K562 (cell line): ENCODE measurements around the gene SOAT2. TPM values are rescaled to one million over a fixed set of nuclear protein-coding genes. Genes with fewer than 3 reads are reported as not detected.

Experiments used
- ATAC-seq: fragments of 200-7000 bp; cut with Tn5 transposase; 3 replicates; pipeline ENCODE4 v1.9.1; 2020; ENCODE audit warnings: moderate library complexity
- BruUV-seq: library from RNA; stranded (reverse); fragments of 400-500 nt; replicated peaks from 2 replicates; lab custom pipeline; 2021; lab: Mats Ljungman, UMichigan
- CTCF ChIA-PET: fragments of 300-600 bp; formaldehyde crosslinking; extraction: SDS; loops from one replicate; lab custom pipeline; 2021; ENCODE audit warnings: low intra/inter-chr PET ratio; lab: Yijun Ruan, JAX
- POLR2A ChIA-PET: fragments of 300-600, 350-650 bp; sonication (Branson Sonifier 250); formaldehyde crosslinking; extraction: SDS; loops from one replicate; lab custom pipeline; 2021; ENCODE audit warnings: antibody characterized with exemption, inconsistent platforms; lab: Yijun Ruan, JAX
- DNase-seq, 4 experiments: peaks; one replicate each; pipeline versions ENCODE4 v3.0.0 to v3.0.0-alpha.2; 2011 to 2018; ENCODE audit warnings: low spot score in 3 of 4, mixed read lengths in 3 of 4; ENCODE audit errors: extremely low read depth in 1 of 4
- FAIRE-seq: peaks from 2 replicates; lab custom pipeline; 2011; peaks lifted over from hg19 to GRCh38; lab: Jason Lieb, UNC
- H2AFZ ChIP-seq: 2 replicates; pipeline ENCODE4 v1.6.0; 2011; ENCODE audit warnings: low read depth, low read length, control low read depth, inconsistent platforms
- H3K27ac ChIP-seq: fragments of 200-600 bp; 3 replicates; pipeline ENCODE4 v1.8.0; 2011; ENCODE audit warnings: low read depth, mild to moderate bottlenecking, control low read depth, inconsistent platforms, low read length, moderate library complexity, mixed read lengths; ENCODE audit errors: extremely low read depth
- H3K27me3 ChIP-seq, 2 experiments: fragments of 300-600 bp in 1 of 2; 2 replicates in 1 of 2; 3 replicates in 1 of 2; pipeline versions ENCODE4 v1.6.0 to v1.8.0; 2011; ENCODE audit warnings: inconsistent platforms in 2 of 2, low read length in 2 of 2, mild to moderate bottlenecking in 1 of 2, mixed read lengths in 1 of 2, moderate library complexity in 1 of 2; ENCODE audit not compliant: control insufficient read depth in 2 of 2, insufficient read depth in 2 of 2
- H3K36me3 ChIP-seq: fragments of 300-600 bp; 3 replicates; pipeline ENCODE4 v1.8.0; 2011; ENCODE audit warnings: mild to moderate bottlenecking, low read length, inconsistent platforms; ENCODE audit not compliant: control insufficient read depth, insufficient read depth
- H3K4me1 ChIP-seq, 2 experiments: fragments of 200-600 bp in 1 of 2; replicated peaks in 1 of 2; 2 replicates in 1 of 2; 3 replicates in 1 of 2; pipeline versions ENCODE4 v1.5.1 to v1.8.0; 2011; ENCODE audit warnings: inconsistent platforms in 2 of 2, low read length in 2 of 2, mild to moderate bottlenecking in 1 of 2, mixed read lengths in 1 of 2, moderate library complexity in 1 of 2; ENCODE audit not compliant: control insufficient read depth in 2 of 2, insufficient read depth in 2 of 2
- H3K4me2 ChIP-seq: 2 replicates; pipeline ENCODE4 v1.6.1; 2011; ENCODE audit warnings: low read length, control low read depth, inconsistent platforms, mixed read lengths; ENCODE audit not compliant: insufficient read depth
- H3K4me3 ChIP-seq: fragments of 200-600 bp; sonication (generic), shearing (Covaris generic); 2 replicates; pipeline ENCODE4 v1.5.1; 2016; ENCODE audit warnings: control low read depth, inconsistent platforms
- H3K79me2 ChIP-seq: fragments of 200-600 bp; 3 replicates; pipeline ENCODE4 v1.8.0; 2011; ENCODE audit warnings: low read length, inconsistent platforms; ENCODE audit not compliant: control insufficient read depth, insufficient read depth
- H3K9ac ChIP-seq, 2 experiments: 2 replicates each; pipeline versions ENCODE4 v1.6.0 to v1.6.1; 2011; ENCODE audit warnings: low read depth in 2 of 2, low read length in 2 of 2, control low read depth in 1 of 2, inconsistent platforms in 1 of 2, mild to moderate bottlenecking in 1 of 2, mixed read lengths in 1 of 2; ENCODE audit not compliant: insufficient read depth in 1 of 2
- H3K9me1 ChIP-seq: one replicate; pipeline ENCODE4 v1.6.0; 2011; ENCODE audit warnings: inconsistent platforms, mild to moderate bottlenecking, low read length, moderate library complexity; ENCODE audit not compliant: control insufficient read depth, insufficient read depth
- H3K9me3 ChIP-seq: replicated peaks from 2 replicates; pipeline ENCODE4 v1.5.1; 2011; ENCODE audit warnings: low read depth, low read length, inconsistent platforms; ENCODE audit not compliant: control insufficient read depth, insufficient read depth
- H4K20me1 ChIP-seq: replicated peaks from 2 replicates; pipeline ENCODE4 v1.6.1; 2011; ENCODE audit warnings: low read length, inconsistent platforms, mixed read lengths; ENCODE audit not compliant: control insufficient read depth, insufficient read depth
- ADNP ChIP-seq: fragments of 200-800 bp; sonication (Bioruptor generic); IDR thresholded peaks from 2 replicates; pipeline ENCODE4 v1.6.1; 2016; ENCODE audit warnings: missing genetic modification characterization, missing compliant biosample characterization
- BRD9 ChIP-seq: fragments of 450-650 bp; IDR thresholded peaks from 2 replicates; pipeline ENCODE4 v1.6.1; 2018; ENCODE audit warnings: low read depth; ENCODE audit not compliant: partially characterized antibody
- CBX1 ChIP-seq: sonication (generic); IDR thresholded peaks from 2 replicates; pipeline ENCODE4 v1.6.1; 2016; ENCODE audit warnings: antibody characterized with exemption, low read depth, mild to moderate bottlenecking
- CREB3L1 ChIP-seq: fragments of 450-650 bp; IDR thresholded peaks from 2 replicates; pipeline ENCODE4 v1.6.1; 2014; ENCODE audit warnings: low read depth, mild to moderate bottlenecking, moderate library complexity, borderline replicate concordance
- ESRRA ChIP-seq: fragments of 450-650 bp; IDR thresholded peaks from 2 replicates; pipeline ENCODE4 v1.6.1; 2014; ENCODE audit warnings: low read depth, mild to moderate bottlenecking, moderate library complexity, borderline replicate concordance
- ETV1 ChIP-seq: fragments of 450-650 bp; conservative IDR thresholded peaks from 2 replicates; pipeline ENCODE4 v1.6.1; 2016; ENCODE audit warnings: missing genetic modification characterization, control low read depth, low read depth, missing compliant biosample characterization
- KAT8 ChIP-seq: fragments of 450-650 bp; IDR thresholded peaks from 2 replicates; pipeline ENCODE4 v1.6.1; 2016; ENCODE audit warnings: low read depth, mild to moderate bottlenecking
- MEF2D ChIP-seq: conservative IDR thresholded peaks from 2 replicates; pipeline ENCODE4 v1.6.1; 2016; ENCODE audit warnings: low read depth, missing genetic modification characterization, missing compliant biosample characterization
- MTF1 ChIP-seq: fragments of 250-450 bp; sonication (Bioruptor Pico); IDR thresholded peaks from 2 replicates; pipeline ENCODE4 v1.9.0; 2021; ENCODE audit warnings: moderate library complexity, mild to moderate bottlenecking, inconsistent platforms, borderline replicate concordance
- NR2F6 ChIP-seq: fragments of 450-650 bp; formaldehyde crosslinking; IDR thresholded peaks from 2 replicates; pipeline ENCODE4 v1.4.0; 2020; ENCODE audit warnings: mild to moderate bottlenecking
- RFX5 ChIP-seq: IDR thresholded peaks from 2 replicates; pipeline ENCODE4 v1.6.1; 2011; ENCODE audit warnings: low read depth, mild to moderate bottlenecking, improper control_type of control experiment, low read length
- SMARCA5 ChIP-seq: fragments of 450-650 bp; IDR thresholded peaks from 2 replicates; pipeline ENCODE4 v1.6.1; 2016
- THRB ChIP-seq: fragments of 450-650 bp; formaldehyde crosslinking; conservative IDR thresholded peaks from 2 replicates; pipeline ENCODE4 v1.4.0; 2022; ENCODE audit warnings: mild to moderate bottlenecking, missing genetic modification characterization
- ZMIZ1 ChIP-seq, 2 experiments: fragments of 150-350 bp in 1 of 2; IDR thresholded peaks; 2 replicates each; pipeline ENCODE4 v1.6.1; 2012 to 2016; ENCODE audit warnings: low read depth in 2 of 2, low read length in 2 of 2, mild to moderate bottlenecking in 1 of 2, moderate library complexity in 1 of 2
- ZNF282 ChIP-seq: sonication (generic); formaldehyde crosslinking; IDR thresholded peaks from 2 replicates; pipeline ENCODE4 v1.8.1; 2023; ENCODE audit warnings: missing genetic modification reagents
- WGBS: fragments of 100-300 bp; shearing (Covaris generic); methylation state at CpG from one replicate; pipeline ENCODE4 v1.1.6; 2016; ENCODE audit warnings: low coverage, mixed read lengths; ENCODE audit not compliant: insufficient coverage; ENCODE audit errors: missing lambda C conversion rate; 5-methylcytosine and 5-hydroxymethylcytosine counted together
- in situ Hi-C: fragments of 300-500 bp; cut with MboI; formaldehyde crosslinking; loops from 4 replicates; pipeline ENCODE4 v1.15.0; 2018; ENCODE audit warnings: inconsistent platforms, mixed read lengths
- intact Hi-C: fragments of 100-400 bp; cut with micrococcal nuclease; formaldehyde crosslinking; loops from 2 replicates; pipeline ENCODE4 v1.14.2; 2022
- polyA plus RNA-seq, 8 experiments: library from polyadenylated mRNA; depleted of rRNA in 4 of 8; stranded (reverse) in 5 of 8; unstranded in 3 of 8; fragments of >200 nt; fragmentation: Nextera tagmentation in 2 of 8; fragmentation: Illumina TruSeq in 1 of 8; extraction: Ambion mirVana in 2 of 8; extraction: Trizol in 1 of 8; gene quantifications; 2 replicates each; pipeline versions ENCODE4 v1.2.1 to v1.2.3, GENCODE V29; 2011 to 2014; ENCODE audit warnings: inconsistent platforms in 1 of 8, missing spikeins in 1 of 8
- total RNA-seq, 7 experiments: library from RNA; depleted of rRNA in 6 of 7; stranded (reverse); fragments of >200 nt in 6 of 7; fragmentation: Illumina TruSeq in 2 of 7; extraction: Trizol in 2 of 7; gene quantifications; 2 replicates each; pipeline versions ENCODE4 v1.2.1 to v1.2.3, GENCODE V29; 2011 to 2021; ENCODE audit warnings: low replicate concordance in 1 of 7

SOAT2 gene
- total and polyA plus RNA-seq, 9 of the 15 experiments (the other 6 are each of a cell fraction or from before 2014, with no cell fraction given), result 0.04 TPM; not detected in 8

- Histone ChIP-seq H3K9me3 (no peaks in the 10 kb centered on the region), H3K4me2 (no peak overlapping the region), H3K27me3 (no peaks in the 10 kb centered on the region), H3K4me3 (no peak overlapping the region), H2AFZ (peak overlapping the region; percentile 59; the same call in 1 of the 2 replicates), H3K4me1 (peaks cover 4 to 8% of the 10 kb centered on the region in 2 experiments; a peak in 3 of 5 replicates), H3K27ac (no peak overlapping the region), H3K9me1 (no peaks in the 10 kb centered on the region), H3K9ac (peak overlapping the region in 1 of 2 experiments; percentile 48; a peak in 1 of 4 replicates), H3K36me3 (no peaks in the 10 kb centered on the region), H3K79me2 (no peaks in the 10 kb centered on the region), H4K20me1 (no peaks in the 10 kb centered on the region)
- ATAC-seq (no peak), FAIRE-seq (no peak), DNase-seq (peak in 1 of 4 experiments; percentile 3)
- CTCF ChIA-PET, result no interaction called here
- intact Hi-C loops (no loop called here), in situ Hi-C loops (no loop called here)
- BruUV-seq, result no TSS peak
- WGBS, result 56% methylated on average over 8 of the region's 8 CpGs
- POLR2A ChIA-PET, result interaction anchor here (0.7 to 1.3 kb wide), 3 partner anchors 25 to 1183 kb away, joined by 3 read pairs; no protein-coding TSS in a partner anchor
- TF ChIP-seq ESRRA (no peak), KAT8 (no peak), ETV1 (tag) (no peak), THRB (CRISPR knock-in tag) (no peak), CREB3L1 (no peak), ADNP (tag) (peak; percentile 67), MEF2D (tag) (no peak), ZMIZ1 (IDR thresholded peaks at IDR 0.05; ENCODE audit: low read depth in 2 of 2, low read length in 2 of 2) (no peak), CBX1 (peak; percentile 63; the same call in 1 of the 2 replicates), ZNF282 (CRISPR knock-in tag) (no peak), MTF1 (CRISPR knock-in tag) (no peak), NR2F6 (CRISPR knock-in tag) (no peak), SMARCA5 (peak; percentile 94), RFX5 (no peak), BRD9 (peak; percentile 29)
These were observed 12.8 kb downstream of the SOAT2 start for GRCh38 chr12:53115891-53116648.
